ENCODE measurements around the gene TRAPPC3. TPM values are rescaled to one million over a fixed set of nuclear protein-coding genes. Genes with fewer than 3 reads are reported as not detected.

TRAPPC3 gene
- total and polyA plus RNA-seq, 10 donors = 42.9 to 98.1 (median 58.3) TPM

DNA sequence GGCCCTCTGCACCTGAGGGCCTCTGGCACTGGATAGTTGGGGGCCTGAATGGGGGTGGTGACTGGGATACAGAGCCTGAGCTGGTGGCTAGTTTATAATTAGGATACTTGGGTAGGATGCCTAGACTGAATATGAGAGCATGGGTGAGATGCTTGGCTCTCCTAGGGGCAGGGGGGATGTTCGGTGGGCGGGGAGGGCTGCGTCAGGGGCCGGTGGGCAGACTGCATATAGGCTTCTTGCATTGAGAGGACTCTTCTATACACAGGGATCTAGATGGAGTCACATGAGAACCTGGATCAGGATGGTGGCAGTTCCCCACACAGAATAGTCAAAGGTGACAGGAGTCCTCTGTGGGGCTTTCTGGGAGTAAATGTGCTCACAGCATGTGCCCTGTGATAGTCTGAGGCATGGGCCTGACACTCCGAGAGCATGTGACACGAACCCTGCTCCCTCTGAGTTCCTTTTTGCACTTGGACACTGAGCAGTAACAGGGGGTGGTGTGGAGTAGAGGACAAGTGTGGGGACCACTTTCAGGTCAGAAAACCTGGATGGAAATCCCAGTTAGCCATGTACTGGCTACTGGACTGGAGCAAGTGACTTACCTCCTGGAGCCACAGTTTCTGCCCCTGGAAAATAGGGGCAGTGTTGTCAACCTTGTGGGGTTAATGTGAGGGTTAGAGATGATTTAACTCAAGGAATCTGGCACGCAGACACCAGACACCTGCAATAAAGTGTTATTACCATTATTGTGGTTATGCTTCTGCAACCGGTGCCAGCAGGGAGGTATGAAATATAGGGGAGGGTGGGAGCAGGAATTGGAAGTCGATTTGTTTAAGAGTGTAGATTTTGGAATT lies 8.9 kb upstream of the TRAPPC3 start:
- intact Hi-C loops (cut with DNase I; ENCODE audit: low total_unique reads) = loop anchor here (10.0 kb wide), 2 partner anchors 67 to 127 kb away; partner anchors contain the start of gene THRAP3
- TF ChIP-seq POLR2A (IDR thresholded peaks at IDR 0.05) (no peak), POLR2AphosphoS5 (IDR thresholded peaks at IDR 0.05) (no peak)
- TF ChIP-seq, protein P1, sequence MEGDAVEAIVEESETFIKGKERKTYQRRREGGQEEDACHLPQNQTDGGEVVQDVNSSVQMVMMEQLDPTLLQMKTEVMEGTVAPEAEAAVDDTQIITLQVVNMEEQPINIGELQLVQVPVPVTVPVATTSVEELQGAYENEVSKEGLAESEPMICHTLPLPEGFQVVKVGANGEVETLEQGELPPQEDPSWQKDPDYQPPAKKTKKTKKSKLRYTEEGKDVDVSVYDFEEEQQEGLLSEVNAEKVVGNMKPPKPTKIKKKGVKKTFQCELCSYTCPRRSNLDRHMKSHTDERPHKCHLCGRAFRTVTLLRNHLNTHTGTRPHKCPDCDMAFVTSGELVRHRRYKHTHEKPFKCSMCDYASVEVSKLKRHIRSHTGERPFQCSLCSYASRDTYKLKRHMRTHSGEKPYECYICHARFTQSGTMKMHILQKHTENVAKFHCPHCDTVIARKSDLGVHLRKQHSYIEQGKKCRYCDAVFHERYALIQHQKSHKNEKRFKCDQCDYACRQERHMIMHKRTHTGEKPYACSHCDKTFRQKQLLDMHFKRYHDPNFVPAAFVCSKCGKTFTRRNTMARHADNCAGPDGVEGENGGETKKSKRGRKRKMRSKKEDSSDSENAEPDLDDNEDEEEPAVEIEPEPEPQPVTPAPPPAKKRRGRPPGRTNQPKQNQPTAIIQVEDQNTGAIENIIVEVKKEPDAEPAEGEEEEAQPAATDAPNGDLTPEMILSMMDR (IDR thresholded peaks at IDR 0.05 in 8 of 11, conservative IDR thresholded peaks at IDR 0.05 in 3 of 11) = no peak
- H3K9me3 ChIP-seq = no peaks in the 10 kb centered on the region
- 51 to 62% (median 58%) methylated on average over 9 of the region's 9 CpGs for WGBS, 5 donors
- no peak for DNase-seq
- peak overlapping the region; percentile 98 to 100 (median 98) for H3K27ac ChIP-seq
- H3K27me3 ChIP-seq (replicated peaks in 1 of 7) = no peaks in the 10 kb centered on the region
- peak overlapping the region; percentile 88 to 98 (median 97) for H3K4me3 ChIP-seq
- peaks cover 0 to 14% (median 0%) of the 10 kb centered on the region in 6 donors for H3K36me3 ChIP-seq
- peaks cover 61 to 87% (median 77%) of the 10 kb centered on the region in 6 donors for H3K4me1 ChIP-seq

- no peak for DNase-seq
- TF ChIP-seq, protein P1 (IDR thresholded peaks at IDR 0.05 in 8 of 11, conservative IDR thresholded peaks at IDR 0.05 in 3 of 11) = no peak
- TF ChIP-seq POLR2AphosphoS5 (IDR thresholded peaks at IDR 0.05) (no peak), POLR2A (IDR thresholded peaks at IDR 0.05) (no peak)
- H3K36me3 ChIP-seq = peaks cover 0 to 14% (median 0%) of the 10 kb centered on the region in 6 donors
- H3K4me1 ChIP-seq = peaks cover 55 to 87% (median 75%) of the 10 kb centered on the region in 6 donors
- H3K27ac ChIP-seq = peak overlapping the region; percentile 98 to 100 (median 98)
- peak overlapping the region; percentile 88 to 98 (median 97) for H3K4me3 ChIP-seq
- intact Hi-C loops (cut with DNase I; ENCODE audit: low total_unique reads) = loop anchor here (10.0 kb wide), 2 partner anchors 67 to 127 kb away; partner anchors contain the start of gene THRAP3
- no peaks in the 10 kb centered on the region for H3K9me3 ChIP-seq
- no peaks in the 10 kb centered on the region for H3K27me3 ChIP-seq (replicated peaks in 1 of 7)
- WGBS, 5 donors = 4 to 13% (median 11%) methylated on average over 9 of the region's 9 CpGs
These were observed 8.0 kb upstream of the TRAPPC3 start for GRCh38 chr1:36157115-36157903.

DNA sequence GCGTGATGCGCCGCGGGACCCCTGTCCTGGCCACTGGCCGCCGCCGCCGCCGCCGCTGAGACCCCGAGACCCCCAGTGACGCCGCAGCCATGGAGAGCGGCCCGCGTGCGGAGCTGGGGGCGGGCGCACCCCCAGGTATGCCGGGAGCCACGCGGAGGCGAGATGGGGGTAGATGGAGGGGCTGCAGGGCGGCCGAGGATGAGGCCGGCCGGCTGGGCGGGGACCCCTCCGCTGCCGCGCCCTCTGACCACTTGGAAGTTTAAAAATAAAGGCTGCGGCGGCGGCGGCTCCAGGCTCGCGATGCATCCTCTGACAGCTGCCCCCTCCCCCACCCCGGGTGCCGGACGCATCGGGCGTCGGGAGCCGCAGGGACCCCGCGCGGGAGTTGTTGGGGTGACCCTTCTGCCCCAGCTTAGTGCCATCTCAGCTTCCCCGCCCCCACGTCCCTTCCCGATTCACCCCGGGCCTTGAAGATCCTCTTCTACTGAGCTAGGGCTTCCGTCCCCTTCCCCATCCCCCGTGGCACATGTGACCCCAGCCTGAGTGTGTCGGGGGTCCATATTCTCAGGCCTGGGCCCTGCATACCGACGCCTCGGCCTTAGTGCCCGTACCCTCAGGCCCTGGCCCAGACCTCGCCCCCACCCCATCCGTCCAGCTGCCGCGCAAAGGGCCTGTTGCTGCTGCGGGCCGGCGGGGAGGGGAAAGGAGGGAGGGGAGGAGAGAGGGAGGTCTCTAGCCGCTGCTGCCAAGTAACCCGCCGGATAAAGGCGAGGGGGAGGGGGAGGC lies 7.2 kb upstream of the TRAPPC3 start:
- Histone ChIP-seq H3K36me3 (peaks cover 0 to 14% (median 0%) of the 10 kb centered on the region in 6 donors), H3K27ac (peak overlapping the region; percentile 98 to 100 (median 98)), H3K9me3 (no peaks in the 10 kb centered on the region), H3K4me3 (peak overlapping the region; percentile 88 to 98 (median 97)), H3K27me3 (replicated peaks in 1 of 7) (no peaks in the 10 kb centered on the region), H3K4me1 (peaks cover 58 to 87% (median 75%) of the 10 kb centered on the region in 6 donors)
- intact Hi-C loops (cut with DNase I; ENCODE audit: low total_unique reads) = loop anchor here (10.0 kb wide), 2 partner anchors 68 to 128 kb away; partner anchors contain the start of gene THRAP3
- TF ChIP-seq POLR2AphosphoS5 (IDR thresholded peaks at IDR 0.05) (peak; percentile 71 to 86 (median 82)), POLR2A (IDR thresholded peaks at IDR 0.05) (no peak)
- TF ChIP-seq, protein P1 (IDR thresholded peaks at IDR 0.05 in 8 of 11, conservative IDR thresholded peaks at IDR 0.05 in 3 of 11) = no peak
- DNase-seq = peak; percentile 93
- WGBS, 5 donors = 0 to 1% (median 1%) methylated on average over 43 to 69 of the region's 69 CpGs
